M059J (cell line): ENCODE data around the gene PRKAG1. TPM values are rescaled to one million over a fixed set of nuclear protein-coding genes. Genes with fewer than 3 reads are reported as not detected.

Experiments used
- DNase-seq: peaks from one replicate; pipeline ENCODE4 v3.0.0-alpha.2; 2012; ENCODE audit warnings: low read depth
- total RNA-seq: library from RNA; depleted of rRNA; stranded (reverse); fragments of >200 nt; shearing (Covaris generic); gene quantifications from 2 replicates; pipeline ENCODE4 v1.2.3, GENCODE V29; 2014; rRNA removed

The PRKAG1 gene
- total RNA-seq, 1 experiment from 2014 or later = 56.0 TPM

DNA sequence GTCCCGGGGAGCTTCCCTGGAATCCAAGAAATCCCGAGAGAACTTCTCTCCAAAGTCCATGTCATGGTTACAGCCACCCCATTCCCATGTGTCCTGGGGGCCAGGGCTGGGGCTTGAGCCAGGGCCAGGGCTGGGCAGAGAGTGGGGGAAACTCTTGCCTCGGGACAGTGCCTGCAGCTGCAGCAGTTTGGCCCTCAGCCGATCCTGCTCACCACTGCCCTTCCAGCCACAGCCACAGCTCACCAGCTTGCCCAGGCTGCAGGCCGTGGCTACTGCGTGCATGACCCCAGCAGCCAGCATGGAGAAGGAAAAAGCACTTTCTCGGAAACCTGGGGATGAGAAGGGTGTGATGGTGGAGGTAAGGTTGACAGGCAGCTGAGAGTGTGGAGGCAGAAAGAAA, 50.6 kb downstream of the PRKAG1 start:
- DNase-seq = no peak

GRCh38 chr12:48966177-48966895, 52.2 kb downstream of the PRKAG1 start:
- DNase-seq = no peak

DNA sequence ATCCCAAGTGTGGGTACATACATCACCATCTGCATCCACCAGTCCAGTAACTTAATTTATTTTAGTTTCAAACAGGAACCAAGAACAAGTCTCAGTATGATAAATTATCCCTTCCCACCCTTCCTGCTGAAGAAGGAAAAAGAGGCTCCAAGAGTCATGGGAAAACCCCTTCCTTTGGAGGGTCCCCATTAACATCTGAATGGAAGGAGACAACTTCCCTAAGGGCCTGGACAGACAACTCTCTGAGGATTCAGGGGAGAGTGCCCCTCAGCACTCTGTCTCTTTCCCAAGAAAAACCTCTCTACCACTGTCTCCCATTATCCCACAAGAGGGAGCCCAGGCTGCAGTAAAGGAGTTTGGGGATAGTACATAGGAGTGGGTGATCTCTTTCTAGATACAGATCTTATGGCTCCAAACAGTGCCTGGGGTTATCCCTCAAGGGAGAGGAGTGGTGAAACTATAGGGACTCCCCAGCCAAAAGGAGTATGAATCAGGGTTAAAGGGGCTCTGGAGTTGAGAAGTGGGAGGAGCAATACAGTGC, 53.2 kb downstream of the PRKAG1 start:
- peak; percentile 53 for DNase-seq

GRCh38 chr12:48961801-48962200, 56.8 kb downstream of the PRKAG1 start:
- DNase-seq = peak; percentile 76

- peak; percentile 68 for DNase-seq
Observed at GRCh38 chr12:48961331-48961730, 57.2 kb downstream of the PRKAG1 start.

GRCh38 chr12:48960834-48961233, 57.7 kb downstream of the PRKAG1 start:
- DNase-seq = no peak

- DNase-seq = no peak
Observed at GRCh38 chr12:48958049-48958388, 60.6 kb downstream of the PRKAG1 start.

DNA sequence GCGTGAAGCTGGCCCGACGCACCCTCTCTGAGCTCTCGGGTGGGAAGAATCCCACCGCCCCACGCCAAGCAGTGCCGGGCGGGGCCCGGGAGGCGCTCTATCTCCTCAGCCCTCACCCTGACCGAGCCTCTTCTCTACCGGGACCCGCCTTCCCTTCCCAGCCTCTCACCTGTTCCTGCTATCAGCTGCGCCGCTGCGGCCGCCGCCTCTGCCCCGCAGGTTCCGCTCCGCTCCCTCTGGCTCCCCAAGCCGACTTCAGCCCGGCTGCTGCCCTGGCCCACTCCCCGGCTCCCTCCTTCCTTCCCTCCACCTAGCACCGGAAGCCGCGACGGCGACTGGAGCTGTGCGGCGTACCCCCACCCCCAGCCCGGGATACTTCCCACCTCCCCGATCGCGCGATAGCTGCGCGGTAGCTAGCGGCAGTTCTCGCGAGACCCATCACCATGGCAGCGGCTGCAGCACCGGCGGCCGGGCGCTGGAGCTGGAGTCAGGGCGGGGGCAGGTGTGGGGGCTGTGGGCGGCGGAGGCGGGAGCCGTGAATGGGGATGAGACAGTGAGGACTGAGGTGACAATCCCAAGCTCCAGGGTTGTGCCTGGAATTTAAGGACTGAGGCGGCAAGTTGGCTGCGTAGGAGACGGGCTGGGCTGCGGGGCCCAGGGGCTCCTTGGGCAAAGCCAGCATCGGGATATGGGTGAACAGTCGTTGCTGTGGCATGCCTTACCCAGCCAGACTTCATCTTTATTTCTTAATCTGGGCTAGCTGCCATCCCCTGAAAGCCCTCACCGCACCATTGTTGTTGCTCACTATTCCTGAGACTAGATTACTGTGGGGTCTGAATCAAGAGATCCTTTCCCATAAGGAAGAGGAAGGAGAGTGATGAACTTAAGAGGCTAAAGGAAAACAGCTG, 61.2 kb downstream of the PRKAG1 start, which contains the start of gene ARF3:
TSS of gene ARF3 (minus strand) at position 347 of the 908 bp plus-strand sequence. CDS start 16,392 bp downstream, outside the sequence.
- peak; percentile 92 for DNase-seq

DNA sequence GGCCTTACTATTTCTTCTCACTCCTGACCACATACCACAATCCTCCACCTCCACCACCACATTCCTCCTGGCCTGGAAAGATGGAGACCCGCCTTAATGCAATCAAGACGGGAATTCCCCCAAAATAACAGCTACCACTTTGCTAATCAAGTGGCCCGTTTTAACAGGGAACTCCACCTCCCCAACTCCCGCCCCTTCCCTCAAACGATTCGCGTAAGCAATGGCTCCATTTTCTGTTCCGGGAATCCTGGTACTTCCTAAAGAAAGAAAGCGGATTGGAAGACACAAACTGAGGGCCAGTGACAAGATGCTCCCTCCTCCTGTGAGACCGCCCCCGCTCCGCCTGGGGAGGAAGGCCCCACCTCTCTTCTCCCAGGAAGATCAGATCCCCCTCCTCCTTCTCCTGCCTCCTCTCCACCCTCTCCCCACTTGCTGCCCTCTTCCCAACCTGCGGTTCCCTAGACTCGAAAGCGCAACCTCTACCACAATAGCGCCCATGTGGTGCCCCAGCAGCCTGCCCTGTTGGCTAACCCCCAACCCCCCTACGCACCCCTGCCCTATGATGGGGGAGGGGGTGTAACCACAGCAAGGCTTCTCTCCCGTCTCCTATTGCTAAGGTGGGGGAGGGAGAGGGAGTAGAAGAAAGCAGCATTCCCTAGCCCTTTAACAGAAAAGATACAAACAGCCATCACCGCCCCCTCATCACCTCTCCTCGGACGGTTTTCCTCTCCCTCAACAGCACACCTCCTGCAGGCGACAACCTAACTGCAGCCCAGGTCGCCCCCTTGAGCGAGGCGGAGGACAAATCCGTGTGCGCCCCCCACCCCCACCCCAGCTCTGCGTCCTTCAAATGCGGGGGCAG, 62.1 kb downstream of the PRKAG1 start:
- DNase-seq = peak; percentile 97

DNA sequence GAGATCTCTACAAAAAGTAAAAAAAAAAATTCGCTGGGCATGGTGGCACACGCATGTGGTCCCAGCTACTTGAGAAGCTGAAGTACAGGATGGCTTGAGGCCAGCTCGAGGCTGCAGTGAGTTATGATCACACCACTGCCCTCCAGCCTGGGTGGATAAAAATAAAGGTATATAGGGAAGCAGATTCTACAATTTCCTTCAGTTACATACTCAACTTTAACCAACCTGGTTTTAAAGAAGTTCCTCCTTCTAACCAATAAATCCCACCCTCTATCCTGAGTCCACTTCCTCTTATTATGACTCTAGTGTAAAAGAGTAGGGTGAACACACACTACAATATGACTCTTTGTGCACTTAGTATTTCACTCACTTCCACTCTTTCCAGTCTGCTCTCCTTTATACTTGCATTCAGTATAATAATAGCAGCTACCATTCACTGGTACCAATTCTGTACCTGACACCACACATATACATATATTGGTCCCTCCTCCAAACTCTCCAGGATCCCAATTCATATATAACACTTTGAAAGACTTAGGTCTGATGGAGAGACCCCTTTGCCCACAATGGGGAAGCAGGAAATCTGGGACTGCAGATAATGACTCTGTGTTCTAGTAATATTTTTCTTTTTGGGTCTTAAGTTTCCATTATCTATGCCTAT, 63.6 kb downstream of the PRKAG1 start:
- DNase-seq = no peak

GRCh38 chr12:48954061-48954460, 64.5 kb downstream of the PRKAG1 start:
- no peak for DNase-seq

DNA sequence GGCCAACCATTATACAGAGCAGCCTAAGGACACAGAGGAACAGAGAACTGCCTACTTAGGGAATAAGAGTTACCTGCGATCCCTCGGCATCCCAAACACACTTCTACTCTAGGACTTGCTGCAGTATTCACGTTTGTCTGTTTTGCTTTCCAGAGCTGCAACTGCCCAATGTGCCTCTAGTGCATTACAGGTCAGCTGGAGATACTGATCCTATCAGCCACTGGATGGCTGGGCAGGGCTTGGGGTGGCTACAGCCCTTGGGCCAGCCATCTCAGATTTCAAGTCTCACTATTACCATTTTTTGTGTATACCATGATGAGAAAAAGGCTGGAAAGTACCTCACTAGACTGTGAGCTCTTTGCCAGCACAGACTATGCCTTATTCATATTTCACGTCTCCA, 65.9 kb downstream of the PRKAG1 start:
- no peak for DNase-seq

Other genes starting within 250 kb of the PRKAG1 start
- gene ADCY6, start 229.7 kb downstream of the PRKAG1 start, total RNA-seq = 7.1 and 16.3 TPM in 2 replicates
- gene CACNB3, start 200.3 kb downstream of the PRKAG1 start, total RNA-seq = 7.6 and 15.8 TPM in 2 replicates
- 60.5 and 97.2 TPM in 2 replicates for gene DDX23, start 166.6 kb downstream of the PRKAG1 start, total RNA-seq
- 0.20 TPM in 1 of 2 replicates, not detected in the other for gene RND1, start 152.9 kb downstream of the PRKAG1 start, total RNA-seq
- 5.3 and 8.4 TPM in 2 replicates for gene FKBP11, start 93.3 kb downstream of the PRKAG1 start, total RNA-seq
- 80.8 and 81.3 TPM in 2 replicates for gene ARF3, start 61.3 kb downstream of the PRKAG1 start, total RNA-seq
- gene WNT10B, start 47.0 kb downstream of the PRKAG1 start, total RNA-seq = 0.27 TPM in 1 of 2 replicates, not detected in the other
- gene WNT1, start 40.5 kb downstream of the PRKAG1 start, total RNA-seq = not detected in 2 replicates
- not detected in 2 replicates for gene DDN, start 19.4 kb downstream of the PRKAG1 start, total RNA-seq
- 5.9 and 16.1 TPM in 2 replicates for gene KMT2D, start 42.0 kb upstream of the PRKAG1 start, total RNA-seq
- gene RHEBL1, start 51.2 kb upstream of the PRKAG1 start, total RNA-seq = 2.5 and 4.5 TPM in 2 replicates
- not detected in 2 replicates for gene DHH, start 76.0 kb upstream of the PRKAG1 start, total RNA-seq
- 11.7 and 14.7 TPM in 2 replicates for gene LMBR1L, start 92.1 kb upstream of the PRKAG1 start, total RNA-seq
- 3,492 and 4,068 TPM in 2 replicates for gene TUBA1B, start 112.6 kb upstream of the PRKAG1 start, total RNA-seq
- gene TUBA1A, start 170.3 kb upstream of the PRKAG1 start, total RNA-seq = 415 and 467 TPM in 2 replicates
- 1,117 and 1,179 TPM in 2 replicates for gene TUBA1C, start 246.3 kb upstream of the PRKAG1 start, total RNA-seq